ENCODE measurements around the gene TLR1.
"Not testable (repeated sequence)": the region's sequence is repeated elsewhere in the genome, so short reads cannot be mapped to it uniquely, and the experiment has no call there.

The TLR1 gene

DNA sequence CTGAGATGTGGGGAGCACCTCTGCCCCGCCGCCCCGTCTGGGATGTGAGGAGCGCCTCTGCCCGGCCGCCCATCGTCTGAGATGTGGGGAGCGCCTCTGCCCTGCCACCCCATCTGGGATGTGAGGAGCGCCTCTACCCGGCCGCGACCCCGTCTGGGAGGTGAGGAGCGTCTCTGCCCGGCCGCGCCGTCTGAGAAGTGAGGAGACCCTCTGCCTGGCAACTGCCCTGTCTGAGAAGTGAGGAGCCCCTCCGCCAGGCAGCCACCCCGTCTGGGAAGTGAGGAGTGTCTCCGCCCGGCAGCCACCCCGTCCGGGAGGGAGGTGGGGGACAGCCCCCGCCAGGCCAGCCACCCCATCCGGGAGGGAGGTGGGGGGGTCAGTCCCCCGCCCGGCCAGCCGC lies 2.9 kb upstream of the TLR1 start:
- DNase-seq (ENCODE audit: low read depth in 2 of 2): not testable (repeated sequence)

DNA sequence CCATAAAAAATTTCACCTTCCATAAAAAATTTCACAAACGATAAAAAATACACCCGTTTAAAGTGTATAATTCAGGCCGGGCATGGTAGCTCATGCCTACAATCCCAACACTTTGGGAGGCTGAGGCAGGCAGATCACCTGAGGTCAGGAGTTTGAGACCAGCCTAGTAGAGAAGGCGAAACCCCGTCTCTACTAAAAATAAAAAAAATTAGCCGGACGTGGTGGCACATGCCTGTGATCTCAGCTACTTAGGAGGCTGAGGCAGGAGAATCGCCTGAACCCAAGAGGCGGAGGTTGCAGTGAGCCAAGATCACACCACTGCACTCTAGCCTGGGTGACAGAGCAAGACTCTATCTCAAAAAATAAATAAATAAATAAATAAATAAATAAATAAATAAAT lies 1.7 kb upstream of the TLR1 start:
- not testable (repeated sequence) for DNase-seq (ENCODE audit: low read depth in 2 of 2)

DNA sequence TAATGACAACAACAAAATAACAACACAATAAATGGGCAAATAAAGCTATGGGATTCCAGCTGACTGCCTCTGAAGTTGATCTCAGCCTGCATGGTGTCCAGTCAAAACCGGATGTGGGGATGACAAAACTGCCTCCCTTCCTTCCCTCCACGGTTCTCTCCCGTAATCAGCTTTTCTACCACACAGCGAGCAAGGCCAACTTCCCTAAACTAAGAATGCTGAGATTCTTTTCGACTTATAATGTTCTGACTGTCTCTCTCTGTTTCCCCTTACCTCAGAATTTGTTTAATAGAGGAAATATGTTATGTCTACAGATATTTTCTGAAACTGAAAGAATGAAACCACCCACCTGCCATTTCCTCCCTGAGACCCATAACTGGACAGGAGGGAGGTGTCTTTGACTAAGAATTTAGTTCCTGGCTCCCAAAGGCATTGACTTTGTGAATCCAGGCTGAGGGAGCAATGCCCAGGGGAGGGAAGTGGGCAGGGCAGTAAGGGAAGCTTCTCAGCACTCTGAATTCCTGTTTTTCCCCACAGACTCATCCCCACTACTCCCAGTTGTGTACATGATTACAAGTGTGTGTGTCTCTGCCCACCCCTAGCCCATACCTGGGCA lies 1.0 kb upstream of the TLR1 start:
- DNase-seq (ENCODE audit: low read depth in 2 of 2): no peak

DNA sequence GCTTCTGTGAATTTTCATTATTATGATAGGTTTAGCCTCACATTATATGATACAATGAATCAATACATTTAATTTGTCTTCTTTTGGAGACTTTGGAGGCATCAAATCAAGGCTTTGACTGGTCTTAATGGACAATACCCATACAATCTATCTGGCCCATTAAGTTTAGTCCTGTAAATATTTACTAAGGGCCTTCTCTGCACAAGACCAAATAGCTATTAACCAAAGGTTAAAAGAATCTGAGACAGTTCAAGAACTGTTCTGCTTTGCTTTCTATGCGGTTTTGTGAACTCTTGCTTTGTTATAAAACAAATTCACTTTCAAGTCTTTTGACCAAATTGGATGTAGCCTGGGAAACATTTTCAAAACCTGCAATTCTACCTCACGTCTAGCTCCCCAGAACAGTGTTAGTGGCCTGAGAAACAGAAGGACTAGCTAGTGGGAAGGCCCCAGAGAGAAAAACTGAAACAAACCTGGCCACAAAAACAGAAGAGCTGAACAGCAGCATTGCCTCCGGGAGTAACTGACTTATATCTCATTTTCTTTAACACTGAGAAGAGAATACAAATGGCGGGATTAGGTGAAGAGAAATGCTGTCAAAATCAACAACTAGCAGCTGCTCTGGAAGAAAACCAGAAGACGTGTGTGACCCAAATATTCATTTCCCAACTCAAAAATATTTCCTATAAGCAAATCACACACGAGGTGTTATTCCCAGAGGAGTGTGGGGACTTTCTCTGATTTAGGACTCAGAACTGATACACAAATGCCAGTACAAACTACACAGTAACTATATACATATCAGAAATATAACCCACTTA lies 548 bp downstream of the TLR1 start:
- no peak for DNase-seq (ENCODE audit: low read depth in 2 of 2)

DNA sequence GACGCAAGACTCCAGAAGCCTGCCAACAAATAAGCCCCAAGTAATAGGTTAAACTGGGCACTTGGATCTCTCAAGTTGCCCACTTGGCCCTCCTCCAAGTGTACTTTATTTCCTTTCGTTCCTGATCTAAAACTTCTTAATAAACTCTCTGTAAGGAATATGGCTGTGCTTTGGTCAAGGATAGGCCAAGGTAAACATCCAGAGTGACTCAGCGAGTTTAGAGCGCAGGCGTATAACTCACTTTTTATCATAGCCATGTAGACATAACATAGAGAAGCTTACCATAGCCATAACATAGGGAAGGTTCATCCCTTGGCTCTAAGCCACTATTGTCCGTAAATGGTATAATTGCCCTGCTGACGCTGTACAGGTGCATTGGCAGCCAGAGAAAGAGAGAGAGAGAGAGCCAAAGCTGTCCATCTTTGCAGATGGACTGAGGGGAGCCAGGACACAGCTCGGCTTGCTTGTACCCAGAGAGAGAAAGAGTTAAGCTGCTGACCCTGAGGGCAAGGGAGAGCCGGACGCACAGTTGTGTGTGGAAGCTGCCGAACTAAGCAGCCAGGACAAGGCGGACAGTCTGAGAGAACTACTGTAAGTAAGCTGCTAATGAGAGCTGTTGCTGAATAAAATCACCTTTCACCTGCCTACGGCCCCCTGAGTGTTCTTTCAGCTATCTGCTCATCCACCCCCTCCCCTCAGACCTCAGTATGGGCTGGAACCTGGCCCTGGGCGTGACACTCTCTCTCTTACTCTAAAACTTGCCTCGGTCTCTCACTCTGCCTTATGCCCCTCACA lies 1.8 kb downstream of the TLR1 start:
- DNase-seq (ENCODE audit: low read depth in 2 of 2): no peak

DNA sequence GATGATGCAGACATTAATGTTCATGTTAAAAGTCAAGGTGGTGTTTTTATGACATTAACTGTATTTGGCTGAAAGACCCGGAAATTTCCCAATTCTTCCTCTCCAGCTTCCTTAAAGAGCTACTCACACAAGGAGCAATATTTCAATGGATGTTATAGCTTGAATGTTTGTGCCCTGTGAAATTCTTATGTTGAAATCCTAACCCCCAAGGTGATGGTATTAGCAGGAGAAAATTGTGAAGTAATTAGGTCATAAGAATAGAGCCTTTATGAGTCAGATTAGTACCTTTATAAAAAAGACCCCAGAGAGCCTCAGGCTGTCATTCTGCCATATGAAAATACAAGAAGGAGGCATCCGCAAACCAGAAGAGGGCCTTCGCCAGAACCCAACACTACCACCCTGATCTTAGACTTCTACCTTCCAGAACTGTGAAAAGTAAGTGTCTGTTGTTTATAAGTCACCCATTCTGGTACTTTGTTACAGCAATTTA lies 3.6 kb downstream of the TLR1 start:
- no peak for DNase-seq (ENCODE audit: low read depth in 2 of 2)

DNA sequence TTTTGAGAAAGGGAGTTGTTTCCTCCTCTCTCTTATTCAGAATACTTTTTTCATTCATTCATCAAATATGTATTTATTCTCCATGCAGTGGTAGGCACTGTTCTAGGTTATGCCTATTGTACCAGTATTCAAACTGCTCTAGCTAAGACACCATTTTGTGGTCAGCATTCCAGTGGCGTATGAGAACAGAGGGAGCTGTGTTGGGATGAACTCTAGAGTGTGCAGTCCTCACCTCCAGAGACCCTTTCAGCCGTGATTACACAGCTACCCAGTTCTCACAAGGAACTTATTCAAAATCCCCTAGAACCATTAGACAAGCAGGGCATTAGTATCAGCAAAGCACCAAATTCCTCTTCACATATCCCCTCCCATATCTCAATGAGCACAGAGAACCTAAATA lies 4.2 kb downstream of the TLR1 start:
- no peak for DNase-seq (ENCODE audit: low read depth in 2 of 2)

DNA sequence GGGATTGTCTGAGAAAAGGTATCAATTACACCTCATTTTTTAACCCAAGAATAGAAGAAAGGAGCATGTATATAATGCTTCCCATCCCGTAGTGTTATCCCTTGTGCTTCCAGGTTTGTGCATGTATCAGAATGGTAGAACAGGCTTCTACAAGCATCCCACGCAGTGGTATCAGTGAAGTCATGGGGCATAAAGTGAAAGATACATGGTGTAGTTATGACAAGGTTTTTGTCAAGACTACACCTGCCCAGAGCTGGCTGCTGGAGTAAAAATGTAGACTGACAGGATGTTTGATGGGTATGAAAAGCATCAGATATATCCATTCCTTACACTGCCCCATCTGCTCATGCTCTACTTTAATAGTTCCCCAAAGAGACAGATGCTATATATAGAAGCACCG lies 9.5 kb downstream of the TLR1 start:
- no peak for DNase-seq (ENCODE audit: low read depth in 2 of 2)

DNA sequence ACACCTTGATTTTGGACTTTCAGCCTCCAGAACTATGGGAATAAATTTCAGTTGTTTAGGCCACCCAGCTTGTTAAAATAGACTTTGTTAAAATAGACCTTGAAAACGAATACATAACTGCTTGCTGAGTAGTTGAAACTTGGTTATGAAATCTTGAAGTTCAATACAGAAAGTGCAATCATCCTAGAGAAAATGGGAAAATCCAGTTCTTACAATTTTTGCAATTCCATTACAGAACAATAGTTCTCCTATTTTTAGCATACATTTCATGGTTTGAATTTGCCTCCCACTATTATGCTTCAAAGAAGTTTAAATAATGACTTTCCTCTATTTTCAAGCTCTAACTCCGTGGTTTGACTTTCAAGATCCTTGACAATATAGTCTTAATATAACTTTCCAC lies 10.5 kb downstream of the TLR1 start:
- no peak for DNase-seq (ENCODE audit: low read depth in 2 of 2)

DNA sequence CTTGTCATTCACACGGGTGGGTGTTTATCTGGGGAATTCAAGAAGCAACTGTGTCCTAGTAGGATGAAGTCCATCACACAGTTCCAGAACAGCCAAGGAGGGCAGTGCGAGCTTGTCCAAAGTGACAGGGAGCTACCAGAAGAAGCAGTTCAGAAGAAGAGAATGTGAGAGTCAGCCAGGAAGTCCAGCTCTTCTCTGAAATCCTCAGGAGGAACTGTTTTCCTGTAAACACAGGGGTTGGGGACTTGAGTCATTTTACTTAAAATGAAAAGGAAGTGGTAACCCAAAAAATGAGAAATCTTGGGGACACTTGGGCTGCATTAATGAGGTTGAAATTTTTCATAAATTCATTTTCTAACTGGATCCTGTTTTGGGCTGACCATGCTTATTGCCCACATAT lies 13.6 kb downstream of the TLR1 start:
- no peak for DNase-seq (ENCODE audit: low read depth in 2 of 2)

DNA sequence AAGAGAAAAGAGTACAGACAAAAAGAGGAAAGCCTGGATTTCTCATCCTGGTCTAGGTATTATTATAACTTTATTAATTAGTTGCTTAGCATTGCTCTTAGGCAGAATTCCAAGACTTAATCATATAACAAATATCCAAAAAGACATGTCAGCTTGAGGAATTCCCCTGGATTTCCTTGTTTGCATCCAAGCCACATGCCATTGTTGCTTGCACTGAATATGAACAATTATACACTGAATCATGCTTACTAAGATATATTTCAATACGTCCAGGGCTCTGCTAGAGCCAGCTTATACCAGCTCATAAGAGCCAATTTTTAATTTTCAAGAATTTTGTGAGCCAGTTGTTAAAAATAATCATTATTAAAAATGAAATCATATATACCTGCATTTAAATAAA lies 16.3 kb downstream of the TLR1 start:
- no peak for DNase-seq (ENCODE audit: low read depth in 2 of 2)

DNA sequence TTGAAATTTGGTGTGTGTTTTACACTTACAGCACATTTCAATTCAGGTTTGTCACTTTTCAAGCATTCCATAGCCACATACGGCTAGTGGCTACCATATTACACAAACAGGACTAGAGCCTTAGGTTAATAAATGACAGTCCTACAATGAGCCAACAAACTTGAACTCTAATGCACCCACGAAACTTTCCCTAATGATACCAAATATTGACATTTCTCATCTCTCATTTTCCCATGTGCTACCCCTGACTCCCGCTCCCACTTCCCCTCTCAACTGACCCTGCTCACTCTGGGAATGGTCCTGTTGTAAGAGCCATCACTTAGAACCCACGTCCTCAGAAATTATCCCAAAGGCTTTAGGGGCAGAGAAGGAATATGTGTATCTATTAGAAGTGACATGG lies 16.9 kb downstream of the TLR1 start:
- DNase-seq (ENCODE audit: low read depth in 2 of 2): no peak

DNA sequence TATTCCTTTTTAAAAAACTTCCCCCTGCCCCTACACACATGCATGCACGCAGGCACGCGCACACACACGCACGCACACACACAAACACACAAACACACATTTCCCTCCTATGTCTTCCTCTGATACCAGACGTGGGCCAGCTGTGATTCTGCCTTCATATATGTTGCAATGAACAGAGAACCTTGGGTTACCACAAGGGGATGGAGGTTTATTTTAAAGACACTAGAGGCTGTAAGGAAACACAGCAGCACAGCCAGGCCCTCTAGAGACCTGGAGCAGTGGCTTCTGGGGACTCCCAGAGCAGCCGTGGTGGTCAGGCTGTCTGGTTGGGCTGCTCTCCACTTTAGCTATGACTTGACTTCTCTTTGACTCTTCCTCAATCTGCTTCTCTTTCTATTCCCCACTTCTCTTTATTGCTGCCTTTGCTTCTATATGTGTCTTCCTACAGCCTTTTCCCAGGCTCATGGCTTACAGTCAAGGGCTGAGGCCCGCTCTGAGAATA lies 18.6 kb downstream of the TLR1 start:
- no peak for DNase-seq (ENCODE audit: low read depth in 2 of 2)

DNA sequence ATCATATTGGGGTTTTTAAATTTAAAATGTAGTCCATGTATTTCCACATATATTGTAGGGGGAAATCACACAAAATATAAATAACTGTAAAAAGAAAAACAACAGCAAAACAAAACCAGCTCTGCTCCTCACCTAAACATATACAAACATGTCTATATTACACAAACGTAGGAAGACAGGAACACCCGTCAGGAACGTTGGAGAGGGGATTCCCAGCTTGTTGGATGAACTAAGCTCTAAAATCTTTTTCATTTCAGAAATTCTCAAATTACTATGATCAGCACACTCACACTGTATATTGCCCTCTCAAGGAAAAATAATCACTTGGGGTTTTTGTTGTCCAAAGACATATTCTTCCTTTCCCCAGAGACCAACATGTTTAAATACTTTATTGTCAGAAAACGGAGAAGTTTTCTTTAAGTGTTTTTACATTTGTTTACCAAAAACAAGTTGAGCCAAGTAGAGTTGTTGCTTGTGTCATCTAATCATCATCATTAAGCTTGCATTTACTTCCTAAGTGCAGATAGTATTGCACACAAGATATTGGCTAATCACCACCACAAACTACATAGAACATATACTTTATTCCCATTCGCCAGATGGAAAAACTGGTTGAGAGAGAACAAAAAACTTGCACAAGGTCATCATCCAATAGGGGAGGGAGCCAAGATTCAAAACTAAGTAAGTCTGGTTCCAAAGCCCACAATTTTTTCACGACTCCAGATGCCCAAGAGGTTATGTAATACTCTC lies 19.4 kb downstream of the TLR1 start:
- DNase-seq (ENCODE audit: low read depth in 2 of 2): no peak

DNA sequence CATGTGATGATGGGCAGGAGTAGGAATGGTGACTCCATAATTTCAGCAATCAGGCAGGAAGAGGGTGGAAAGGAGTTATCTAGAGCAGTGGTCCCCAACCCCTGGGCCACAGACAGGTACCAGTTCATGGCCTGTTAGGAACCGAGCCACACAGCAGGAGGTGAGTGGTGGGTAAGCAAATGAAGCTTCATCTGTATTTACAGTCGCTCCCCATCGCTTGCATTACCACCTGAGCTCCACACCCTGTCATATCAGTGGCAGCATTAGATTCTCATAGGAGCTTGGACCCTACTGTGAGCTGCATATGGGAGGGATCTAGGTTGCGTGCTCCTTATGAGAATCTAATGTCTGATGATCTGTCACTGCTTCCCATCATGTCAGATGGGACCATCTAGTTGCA lies 20.4 kb downstream of the TLR1 start:
- DNase-seq (ENCODE audit: low read depth in 2 of 2): no peak

DNA sequence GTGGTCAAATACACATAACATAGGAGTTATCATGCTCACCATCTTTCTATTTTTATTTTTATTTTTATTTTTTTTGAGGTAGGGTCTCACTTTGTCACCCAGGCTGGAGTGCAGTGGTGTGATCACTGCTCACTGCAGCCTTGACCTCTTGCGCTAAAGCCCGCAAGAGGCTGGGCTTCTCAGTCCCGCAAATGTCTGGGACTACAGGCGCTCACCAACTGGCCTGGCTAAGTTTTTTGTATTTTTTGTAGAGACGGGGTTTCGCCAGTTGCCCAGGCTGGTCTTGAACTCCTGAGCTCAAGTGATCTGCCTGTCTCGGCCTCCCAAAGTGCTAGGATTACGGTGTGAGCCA lies 21.5 kb downstream of the TLR1 start:
- DNase-seq (ENCODE audit: low read depth in 2 of 2): no peak

DNA sequence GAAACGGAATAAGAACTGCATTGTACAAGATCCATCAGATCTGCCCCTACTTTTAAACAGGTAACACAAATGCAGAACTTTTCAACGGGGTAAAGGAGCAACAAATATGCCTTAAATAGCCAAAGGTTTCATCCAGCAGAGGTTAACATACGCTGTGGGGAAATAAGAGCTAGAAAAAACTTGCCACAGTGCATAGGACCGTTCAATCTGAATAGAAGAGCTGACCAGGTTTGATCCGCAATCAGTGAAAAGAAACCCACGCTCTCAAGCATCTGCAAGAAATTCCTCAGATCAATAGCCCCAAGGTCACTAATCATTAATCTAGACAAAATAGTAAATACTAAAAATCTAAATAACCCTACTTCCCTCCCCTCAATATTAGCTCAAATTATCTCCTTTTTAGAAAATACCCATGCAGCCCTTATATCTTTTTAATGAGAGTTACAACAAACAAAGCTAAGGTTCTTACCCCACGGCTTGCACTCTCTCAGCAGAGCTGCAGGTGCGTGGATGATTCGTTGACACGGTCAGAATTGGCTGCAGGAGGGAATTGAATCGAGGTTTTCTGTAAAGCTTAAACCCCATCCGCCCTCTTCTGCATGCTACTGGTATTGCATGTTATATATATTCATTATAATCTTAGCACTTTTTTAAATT lies 22.0 kb downstream of the TLR1 start, which contains the start of gene TLR10:
TLR10 (minus strand) TSS at position 539 of the 657 bp plus-strand sequence. CDS start 7,400 bp downstream, outside the sequence.
- DNase-seq (ENCODE audit: low read depth in 2 of 2): peak in 1 of 2 experiments; percentile 12

DNA sequence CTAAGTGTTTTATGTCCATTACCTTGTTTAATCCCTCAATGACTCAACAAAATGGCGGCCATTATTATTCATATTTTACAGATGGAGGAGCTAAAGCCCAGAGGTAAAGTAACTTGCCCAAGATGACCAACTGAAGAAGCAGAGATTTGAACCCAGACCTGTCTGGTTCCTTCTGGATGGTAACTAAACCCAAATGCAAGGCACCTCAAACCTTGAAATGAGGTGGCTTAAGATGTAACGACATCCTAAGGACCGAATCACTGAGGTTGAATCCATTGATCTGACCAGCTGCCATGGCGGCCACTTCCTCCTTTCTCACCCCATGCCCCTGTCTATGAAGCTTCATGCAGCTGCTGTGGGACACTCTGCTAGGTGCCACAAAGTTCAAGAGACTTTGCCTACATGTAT lies 22.7 kb downstream of the TLR1 start:
- no peak for DNase-seq (ENCODE audit: low read depth in 2 of 2)

DNA sequence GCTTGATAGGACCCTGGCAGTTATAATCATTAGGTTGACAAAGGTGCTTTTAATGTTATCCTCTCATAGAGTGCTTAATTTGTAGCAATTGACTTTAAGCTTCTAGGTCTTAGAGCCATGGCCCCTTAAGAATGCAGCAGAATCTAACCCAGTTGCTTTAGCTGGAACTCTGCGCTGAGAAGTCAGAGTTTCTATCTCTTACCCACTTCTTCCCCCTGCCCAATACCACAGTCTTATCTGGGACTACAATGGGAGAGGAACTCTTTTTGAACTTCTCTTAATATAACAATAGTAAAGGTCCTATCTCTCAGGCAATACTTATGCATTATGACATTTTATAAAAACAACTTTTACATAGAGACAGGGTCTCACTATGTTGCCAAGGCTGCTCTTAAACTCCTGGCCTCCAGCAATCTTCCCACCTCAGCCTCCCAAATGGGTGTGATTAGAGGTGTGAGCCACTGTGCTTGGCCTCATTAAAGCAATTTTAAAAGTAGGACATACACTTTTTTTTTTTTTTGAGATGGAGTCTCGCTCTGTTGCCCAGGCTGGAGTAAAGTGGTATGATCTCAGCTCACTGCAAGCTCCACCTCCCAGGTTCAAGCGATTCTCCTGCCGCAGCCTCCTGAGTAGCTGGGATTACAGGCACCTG lies 23.6 kb downstream of the TLR1 start:
- no peak for DNase-seq (ENCODE audit: low read depth in 2 of 2)

DNA sequence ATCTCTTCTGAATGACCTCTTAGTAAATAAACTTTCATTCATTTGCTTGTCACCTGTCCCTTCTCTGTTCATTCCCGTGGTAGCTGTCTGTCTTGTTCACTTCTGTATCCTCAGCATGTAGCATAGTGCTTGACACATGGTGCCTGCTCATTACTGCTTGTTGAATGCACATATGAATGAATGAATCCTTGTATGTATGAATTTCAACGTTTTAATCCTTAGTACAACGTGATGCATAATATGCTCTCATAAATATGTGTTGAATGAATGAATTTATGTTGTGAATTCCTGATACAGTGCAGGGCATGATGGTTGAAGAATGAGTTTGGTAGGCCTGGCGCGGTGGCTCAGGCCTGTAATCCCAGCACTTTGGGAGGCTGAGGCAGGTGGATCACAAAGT lies 24.8 kb downstream of the TLR1 start:
- DNase-seq (ENCODE audit: low read depth in 2 of 2): no peak

DNA sequence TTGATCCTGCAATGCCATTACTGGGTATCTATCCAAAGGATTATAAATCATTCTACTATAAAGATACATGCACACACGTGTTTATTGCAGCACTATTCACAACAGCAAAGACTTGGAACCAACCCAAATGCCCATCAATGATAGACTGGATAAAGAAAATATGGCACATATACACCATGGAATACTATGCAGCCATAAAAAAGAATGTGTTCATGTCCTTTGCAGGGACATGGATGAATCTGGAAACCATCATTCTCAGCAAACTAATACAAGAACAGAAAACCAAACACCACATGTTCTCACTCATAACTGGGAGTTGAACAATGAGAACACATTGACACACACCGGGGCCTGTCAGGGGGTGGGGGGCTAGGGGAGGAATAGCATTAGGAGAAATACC lies 26.7 kb downstream of the TLR1 start:
- not testable (repeated sequence) for DNase-seq (ENCODE audit: low read depth in 2 of 2)
